H9 (cell line): Measurements from ENCODE around the gene CCDC198. TPM values are rescaled to one million over a fixed set of nuclear protein-coding genes. Genes with fewer than 3 reads are reported as not detected.

Source experiments
- DNase-seq: peaks from one replicate; pipeline ENCODE4 v3.0.0-alpha.2; 2017
- H2AFZ ChIP-seq: one replicate; pipeline ENCODE4 v1.6.1; 2013; ENCODE audit warnings: mild to moderate bottlenecking, low read length, control low read depth, moderate library complexity
- H2AK5ac ChIP-seq: 2 replicates; pipeline ENCODE4 v1.6.1; 2013; ENCODE audit warnings: low read length, control low read depth, mixed read lengths; ENCODE audit not compliant: insufficient read length
- H2BK120ac ChIP-seq: one replicate; pipeline ENCODE4 v1.6.1; 2013; ENCODE audit warnings: low read depth, mild to moderate bottlenecking, low read length, control low read depth, inconsistent platforms; ENCODE audit not compliant: poor library complexity, severe bottlenecking
- H2BK12ac ChIP-seq: 2 replicates; pipeline ENCODE4 v1.6.1; 2013; ENCODE audit warnings: low read length, control low read depth, mixed read lengths, low read depth; ENCODE audit not compliant: insufficient read length
- H2BK15ac ChIP-seq: 2 replicates; pipeline ENCODE4 v1.6.1; 2013; ENCODE audit warnings: low read depth, low read length, control low read depth
- H2BK20ac ChIP-seq: one replicate; pipeline ENCODE4 v1.6.1; 2013; ENCODE audit warnings: low read depth, mild to moderate bottlenecking, low read length, control low read depth, inconsistent platforms; ENCODE audit not compliant: poor library complexity, severe bottlenecking
- H2BK5ac ChIP-seq: 2 replicates; pipeline ENCODE4 v1.6.1; 2013; ENCODE audit warnings: low read length, control low read depth, mixed read lengths; ENCODE audit not compliant: insufficient read length
- H3K14ac ChIP-seq: 2 replicates; pipeline ENCODE4 v1.6.1; 2013; ENCODE audit warnings: low read length, control low read depth; ENCODE audit not compliant: insufficient read depth
- H3K18ac ChIP-seq: 2 replicates; pipeline ENCODE4 v1.6.1; 2013; ENCODE audit warnings: low read depth, mild to moderate bottlenecking, mixed read lengths, low read length, control low read depth; ENCODE audit not compliant: insufficient read length
- H3K23ac ChIP-seq: 2 replicates; pipeline ENCODE4 v1.6.1; 2013; ENCODE audit warnings: low read length, control low read depth, mixed read lengths, low read depth; ENCODE audit not compliant: insufficient read length
- H3K23me2 ChIP-seq: 2 replicates; pipeline ENCODE4 v1.6.1; 2013; ENCODE audit warnings: low read depth, mild to moderate bottlenecking, mixed read lengths, low read length, control low read depth; ENCODE audit not compliant: insufficient read length, poor library complexity, severe bottlenecking
- H3K27ac ChIP-seq: 2 replicates; pipeline ENCODE4 v1.5.1; 2013; ENCODE audit warnings: low read length, control low read depth, mixed read lengths, low read depth; ENCODE audit not compliant: insufficient read length
- H3K27me3 ChIP-seq: 2 replicates; pipeline ENCODE4 v1.6.1; 2013; ENCODE audit warnings: low read length, control low read depth, inconsistent platforms; ENCODE audit not compliant: insufficient read depth
- H3K4ac ChIP-seq: 2 replicates; pipeline ENCODE4 v1.6.1; 2013; ENCODE audit warnings: low read depth, mild to moderate bottlenecking, control low read depth, inconsistent platforms, low read length, moderate library complexity
- H3K4me1 ChIP-seq: 2 replicates; pipeline ENCODE4 v1.6.1; 2013; ENCODE audit warnings: low read length, control low read depth, inconsistent platforms; ENCODE audit not compliant: insufficient read depth
- H3K4me2 ChIP-seq: 2 replicates; pipeline ENCODE4 v1.6.1; 2013; ENCODE audit warnings: low read length, control low read depth, mixed read lengths; ENCODE audit not compliant: insufficient read length, insufficient read depth
- H3K56ac ChIP-seq: 2 replicates; pipeline ENCODE4 v1.6.1; 2013; ENCODE audit warnings: low read depth, mild to moderate bottlenecking, mixed read lengths, low read length, control low read depth; ENCODE audit not compliant: insufficient read length
- H3K79me1 ChIP-seq: 2 replicates; pipeline ENCODE4 v1.6.1; 2013; ENCODE audit warnings: low read depth, mild to moderate bottlenecking, moderate library complexity, low read length, control low read depth, inconsistent platforms; ENCODE audit not compliant: insufficient read depth, poor library complexity, severe bottlenecking
- H3K79me2 ChIP-seq: 2 replicates; pipeline ENCODE4 v1.6.1; 2013; ENCODE audit warnings: low read length, control low read depth, inconsistent platforms; ENCODE audit not compliant: insufficient read depth
- H3K9ac ChIP-seq: 2 replicates; pipeline ENCODE4 v1.6.1; 2013; ENCODE audit warnings: low read length, control low read depth, mixed read lengths; ENCODE audit not compliant: insufficient read length; ENCODE audit errors: extremely low read depth
- H3K9me3 ChIP-seq: one replicate; pipeline ENCODE4 v1.6.1; 2013; ENCODE audit warnings: low read depth, low read length, inconsistent platforms; ENCODE audit not compliant: control insufficient read depth
- H3T11ph ChIP-seq: one replicate; pipeline ENCODE4 v1.6.1; 2013; ENCODE audit warnings: mild to moderate bottlenecking, low read length, control low read depth, inconsistent platforms
- H4K20me1 ChIP-seq: one replicate; pipeline ENCODE4 v1.6.1; 2013; ENCODE audit not compliant: control insufficient read depth, insufficient read length, insufficient read depth
- H4K5ac ChIP-seq: 2 replicates; pipeline ENCODE4 v1.6.1; 2013; ENCODE audit warnings: low read depth, mild to moderate bottlenecking, mixed read lengths, low read length, control low read depth; ENCODE audit not compliant: insufficient read length
- H4K8ac ChIP-seq: replicated peaks from 2 replicates; pipeline ENCODE4 v1.6.1; 2013; ENCODE audit warnings: low read length, control low read depth, mixed read lengths, low read depth; ENCODE audit not compliant: insufficient read length
- H4K91ac ChIP-seq: 2 replicates; pipeline ENCODE4 v1.6.1; 2013; ENCODE audit warnings: low read depth, mild to moderate bottlenecking, moderate library complexity, mixed read lengths, low read length, control low read depth; ENCODE audit not compliant: insufficient read length
- H3K27ac Mint-ChIP-seq, 3 experiments: 2 replicates in 2 of 3; 3 replicates in 1 of 3; pipeline ENCODE4 v1.8.0; 2020 to 2021; ENCODE audit warnings: mixed read lengths in 3 of 3, mild to moderate bottlenecking in 1 of 3, moderate library complexity in 1 of 3
- H3K27me3 Mint-ChIP-seq: 2 replicates; pipeline ENCODE4 v1.8.0; 2021; ENCODE audit warnings: low read depth, mild to moderate bottlenecking, moderate library complexity, mixed read lengths
- H3K36me3 Mint-ChIP-seq, 3 experiments: 2 replicates in 2 of 3; 3 replicates in 1 of 3; pipeline ENCODE4 v1.8.0; 2020 to 2021; ENCODE audit warnings: low read depth in 3 of 3, mixed read lengths in 3 of 3; ENCODE audit not compliant: insufficient read depth in 1 of 3
- H3K4me1 Mint-ChIP-seq, 2 experiments: 2 replicates each; pipeline ENCODE4 v1.8.0; 2020; ENCODE audit warnings: mixed read lengths in 2 of 2
- H3K4me3 Mint-ChIP-seq, 2 experiments: 2 replicates in 1 of 2; 3 replicates in 1 of 2; pipeline ENCODE4 v1.8.0; 2020 to 2021; ENCODE audit warnings: mild to moderate bottlenecking in 2 of 2, mixed read lengths in 2 of 2, moderate library complexity in 1 of 2
- H3K9me3 Mint-ChIP-seq, 2 experiments: 2 replicates in 1 of 2; 3 replicates in 1 of 2; pipeline ENCODE4 v1.8.0; 2020; ENCODE audit warnings: mild to moderate bottlenecking in 2 of 2, mixed read lengths in 2 of 2, moderate library complexity in 1 of 2
- CTCF ChIP-seq: fragments of 200-600 bp; sonication (generic); conservative IDR thresholded peaks from 3 replicates; pipeline ENCODE4 v1.8.0; 2021; ENCODE audit warnings: antibody characterized with exemption, mild to moderate bottlenecking
- WGBS: extraction: QIAGEN DNeasy Blood & Tissue Kit; methylation state at CpG from one replicate; pipeline ENCODE4 v1.1.7; 2013; ENCODE audit warnings: missing lambda C conversion rate, low lambda C conversion rate, mixed read lengths; ENCODE audit not compliant: insufficient read length; ENCODE audit errors: extremely low coverage; 5-methylcytosine and 5-hydroxymethylcytosine counted together
- total RNA-seq: library from RNA; stranded (reverse); gene quantifications from 2 replicates; pipeline ENCODE4 v1.2.1, GENCODE V29; 2021

The CCDC198 gene
- total RNA-seq, 1 experiment from 2014 or later: not detected

- DNase-seq: no peak
- Histone ChIP-seq H3K56ac (no peak overlapping the region), H3K9ac (no peak overlapping the region), H4K91ac (no peak overlapping the region), H2BK120ac (no peak overlapping the region), H3K23ac (no peak overlapping the region), H4K20me1 (no peaks in the 10 kb centered on the region), H3K4me1 (no peaks in the 10 kb centered on the region), H4K8ac (no peak overlapping the region), H3K4ac (no peak overlapping the region), H2AFZ (no peak overlapping the region), H3K79me1 (no peaks in the 10 kb centered on the region), H3K4me2 (no peak overlapping the region), H3K9me3 (no peaks in the 10 kb centered on the region), H2BK5ac (no peak overlapping the region), H3K23me2 (no peaks in the 10 kb centered on the region), H2BK20ac (no peak overlapping the region), H4K5ac (no peak overlapping the region), H3K79me2 (no peaks in the 10 kb centered on the region), H3K14ac (no peak overlapping the region), H3K27me3 (no peaks in the 10 kb centered on the region), H3K18ac (no peak overlapping the region), H2BK15ac (no peak overlapping the region), H3T11ph (no peak overlapping the region), H3K27ac (no peak overlapping the region), H2BK12ac (no peak overlapping the region), H2AK5ac (no peak overlapping the region)
- Mint-ChIP-seq H3K27me3 (no peaks in the 10 kb centered on the region), H3K27ac (no peak overlapping the region; a peak in 1 of 7 replicates), H3K4me3 (no peak overlapping the region), H3K4me1 (no peaks in the 10 kb centered on the region), H3K9me3 (no peaks in the 10 kb centered on the region), H3K36me3 (no peaks in the 10 kb centered on the region)
- no CpG with 5 or more reads among the region's 4 CpGs for WGBS
- TF ChIP-seq CTCF: no peak
Observed at GRCh38 chr14:57420033-57420432, 73.6 kb downstream of the CCDC198 start.

Other genes with a start within 250 kb of the CCDC198 start
- 92.9 and 97.4 TPM in 2 replicates for gene EXOC5, start 225.0 kb downstream of the CCDC198 start, total RNA-seq
- gene AP5M1, start 224.9 kb downstream of the CCDC198 start, total RNA-seq: 42.6 and 48.8 TPM in 2 replicates
- 18.3 and 20.9 TPM in 2 replicates for gene NAA30, start 103.3 kb downstream of the CCDC198 start, total RNA-seq